HepG2 (cell line): ENCODE data around the gene MT1A. TPM values are rescaled to one million over a fixed set of nuclear protein-coding genes. Genes with fewer than 3 reads are reported as not detected.

Experiments used
- ATF6 ChIP-seq: sonication (generic); formaldehyde crosslinking; conservative IDR thresholded peaks from 2 replicates; pipeline ENCODE4 v1.4.0; 2020; ENCODE audit warnings: missing genetic modification reagents
- DNMT1 ChIP-seq: sonication (generic); formaldehyde crosslinking; IDR thresholded peaks from 2 replicates; pipeline ENCODE4 v1.5.1; 2020; ENCODE audit warnings: mild to moderate bottlenecking, missing genetic modification reagents
- GABPA ChIP-seq, 2 experiments: IDR thresholded peaks; 2 replicates each; pipeline ENCODE4 v1.6.1; 2011 to 2016; ENCODE audit warnings: low read depth in 2 of 2, low read length in 1 of 2, missing biosample characterization in 1 of 2, missing genetic modification characterization in 1 of 2
- GPN1 ChIP-seq: sonication (generic); formaldehyde crosslinking; IDR thresholded peaks from 2 replicates; pipeline ENCODE4 v1.5.1; 2020; ENCODE audit warnings: missing genetic modification reagents, borderline replicate concordance
- KIAA2018 ChIP-seq: sonication (generic); formaldehyde crosslinking; IDR thresholded peaks from 2 replicates; pipeline ENCODE4 v1.5.0; 2020; ENCODE audit warnings: mild to moderate bottlenecking, missing genetic modification reagents, borderline replicate concordance
- MTF2 ChIP-seq: sonication (generic); formaldehyde crosslinking; IDR thresholded peaks from 2 replicates; pipeline ENCODE4 v1.5.0; 2020; ENCODE audit warnings: missing genetic modification reagents, borderline replicate concordance
- SOX13 ChIP-seq, 3 experiments: fragments of 450-650 bp in 1 of 3; sonication (generic) in 1 of 3; formaldehyde crosslinking in 1 of 3; IDR thresholded peaks in 2 of 3; conservative IDR thresholded peaks in 1 of 3; 2 replicates each; pipeline versions ENCODE4 v1.5.0 to v1.6.1; 2016 to 2020; ENCODE audit warnings: antibody characterized with exemption in 1 of 3, mild to moderate bottlenecking in 1 of 3, missing compliant biosample characterization in 1 of 3, missing genetic modification reagents in 1 of 3, moderate library complexity in 1 of 3
- ZBTB43 ChIP-seq: sonication (generic); formaldehyde crosslinking; conservative IDR thresholded peaks from 2 replicates; pipeline ENCODE4 v1.4.0; 2020; ENCODE audit warnings: missing genetic modification reagents
- ZNF414 ChIP-seq: sonication (generic); formaldehyde crosslinking; IDR thresholded peaks from 2 replicates; pipeline ENCODE4 v1.5.0; 2020; ENCODE audit warnings: missing genetic modification reagents
- ZNF580 ChIP-seq: IDR thresholded peaks from 2 replicates; pipeline ENCODE4 v1.6.1; 2016; ENCODE audit warnings: low read depth, borderline replicate concordance
- ZNF615 ChIP-seq: sonication (generic); formaldehyde crosslinking; IDR thresholded peaks from 2 replicates; pipeline ENCODE4 v1.5.0; 2020; ENCODE audit warnings: mild to moderate bottlenecking, missing genetic modification reagents, borderline replicate concordance
- polyA plus RNA-seq, 8 experiments: library from polyadenylated mRNA; depleted of rRNA in 3 of 8; stranded (reverse) in 7 of 8; unstranded in 1 of 8; fragments of >200 nt; fragmentation: Illumina TruSeq in 4 of 8; extraction: Trizol in 4 of 8; gene quantifications; 2 replicates each; pipeline versions ENCODE4 v1.2.1 to v1.2.3, GENCODE V29; 2011 to 2016; ENCODE audit warnings: low read depth in 4 of 8, missing spikeins in 1 of 8, mixed read lengths in 1 of 8; ENCODE audit not compliant: insufficient read depth in 1 of 8
- total RNA-seq, 5 experiments: library from RNA; depleted of rRNA; stranded (reverse); fragments of >200 nt; fragmentation: Illumina TruSeq; extraction: Trizol; gene quantifications; 2 replicates each; pipeline ENCODE4 v1.2.3, GENCODE V29; 2016; ENCODE audit warnings: low read depth in 1 of 5
- TF ChIP-seq, protein P1 (sequence below): sonication (generic); formaldehyde crosslinking; IDR thresholded peaks from 2 replicates; pipeline ENCODE4 v1.4.0; 2020; ENCODE audit warnings: missing genetic modification reagents

MT1A gene
- total and polyA plus RNA-seq, 2 of the 13 experiments (the other 11 are each of a cell fraction or from before 2014, with no cell fraction given): 8.3 to 10.4 TPM

GRCh38 chr16:56657555-56658326 lies 19.3 kb downstream of the MT1A start, which contains the start of gene MT1F (continued):
- TF ChIP-seq ZBTB43 (CRISPR knock-in tag): 0 out of 2 replicates have a peak, but pooled peaks have one; percentile 43
- 0 out of 2 replicates have a peak, but pooled peaks have one; percentile 34 for TF ChIP-seq ZNF615
- no peak for TF ChIP-seq ZNF580 (CRISPR knock-in tag)
- TF ChIP-seq, protein P1, sequence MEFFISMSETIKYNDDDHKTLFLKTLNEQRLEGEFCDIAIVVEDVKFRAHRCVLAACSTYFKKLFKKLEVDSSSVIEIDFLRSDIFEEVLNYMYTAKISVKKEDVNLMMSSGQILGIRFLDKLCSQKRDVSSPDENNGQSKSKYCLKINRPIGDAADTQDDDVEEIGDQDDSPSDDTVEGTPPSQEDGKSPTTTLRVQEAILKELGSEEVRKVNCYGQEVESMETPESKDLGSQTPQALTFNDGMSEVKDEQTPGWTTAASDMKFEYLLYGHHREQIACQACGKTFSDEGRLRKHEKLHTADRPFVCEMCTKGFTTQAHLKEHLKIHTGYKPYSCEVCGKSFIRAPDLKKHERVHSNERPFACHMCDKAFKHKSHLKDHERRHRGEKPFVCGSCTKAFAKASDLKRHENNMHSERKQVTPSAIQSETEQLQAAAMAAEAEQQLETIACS (CRISPR knock-in tag): no peak
- TF ChIP-seq ATF6 (CRISPR knock-in tag): no peak
- TF ChIP-seq DNMT1 (CRISPR knock-in tag): peak; percentile 81; the same call in 1 of the 2 replicates
- no peak for TF ChIP-seq GABPA (IDR thresholded peaks at IDR 0.05; ENCODE audit: low read depth, low read length)
- TF ChIP-seq GABPA (CRISPR knock-in tag; IDR thresholded peaks at IDR 0.05; ENCODE audit: low read depth): 0 out of 2 replicates have a peak, but pooled peaks have one; percentile 36
- no peak for TF ChIP-seq SOX13 (IDR thresholded peaks at IDR 0.05)
- no peak; a peak in 1 of 4 replicates for TF ChIP-seq SOX13 (CRISPR knock-in tag; conservative IDR thresholded peaks at IDR 0.05 in 1 of 2, IDR thresholded peaks at IDR 0.05 in 1 of 2)
- TF ChIP-seq ZNF414 (CRISPR knock-in tag): peak; percentile 33; the same call in 1 of the 2 replicates
- TF ChIP-seq GPN1: no peak
- peak; percentile 87; the same call in 1 of the 2 replicates for TF ChIP-seq MTF2 (CRISPR knock-in tag)
- no peak for TF ChIP-seq KIAA2018
